Fibroblast of skin of right biceps (primary cell): ENCODE measurements around the gene PNMA3.
"Not testable (repeated sequence)": the region's sequence is repeated elsewhere in the genome, so short reads cannot be mapped to it uniquely, and the experiment has no call there.

Experiments
- DNase-seq: peaks from one replicate; pipeline ENCODE4 v3.0.0-alpha.2; 2013

Gene PNMA3

GRCh38 chrX:153074262-153074899, 18.1 kb downstream of the PNMA3 start:
- no peak for DNase-seq

- DNase-seq: no peak
Observed at GRCh38 chrX:153074935-153075334, 18.7 kb downstream of the PNMA3 start.

- DNase-seq: no peak
Observed at GRCh38 chrX:153075366-153075765, 19.1 kb downstream of the PNMA3 start.

- not testable (repeated sequence) for DNase-seq
Observed at GRCh38 chrX:153077437-153078135, 21.3 kb downstream of the PNMA3 start.

GRCh38 chrX:153083238-153083923, 27.1 kb downstream of the PNMA3 start:
- DNase-seq: not testable (repeated sequence)

GRCh38 chrX:153102418-153102817, 46.1 kb downstream of the PNMA3 start:
- no peak for DNase-seq

- not testable (repeated sequence) for DNase-seq
Observed at GRCh38 chrX:153104959-153105358, 48.7 kb downstream of the PNMA3 start.

GRCh38 chrX:153106092-153106801, 50.0 kb downstream of the PNMA3 start:
- DNase-seq: not testable (repeated sequence)
